A549 (cell line): ENCODE data around the gene EDARADD. TPM values are rescaled to one million over a fixed set of nuclear protein-coding genes. Genes with fewer than 3 reads are reported as not detected.

Source experiments
- ATAC-seq, 2 experiments: fragments of 200-7000 bp in 1 of 2; fragments of >200 bp in 1 of 2; cut with Nextera tagmentation in 1 of 2; cut with Tn5 transposase in 1 of 2; 3 replicates each; pipeline versions ENCODE4 v1.8.0 to v1.9.1; 2018 to 2020; ENCODE audit warnings: mild to moderate bottlenecking in 1 of 2, moderate library complexity in 1 of 2
- CTCF ChIA-PET: fragments of 300-600 bp; sonication (Branson Sonifier 250); formaldehyde crosslinking; extraction: SDS; loops from one replicate; lab custom pipeline; 2021; ENCODE audit warnings: antibody characterized with exemption, inconsistent platforms; lab: Yijun Ruan, JAX
- POLR2A ChIA-PET: fragments of 350-600 bp; formaldehyde crosslinking; extraction: SDS; loops from one replicate; lab custom pipeline; 2021; ENCODE audit warnings: antibody characterized with exemption, inconsistent platforms; lab: Yijun Ruan, JAX
- DNase-seq, 2 experiments: peaks; one replicate each; pipeline versions ENCODE4 v3.0.0 to v3.0.0-alpha.2; 2011 to 2016; ENCODE audit warnings: low read depth in 1 of 2, low spot score in 1 of 2
- FAIRE-seq: peaks from 2 replicates; lab custom pipeline; 2011; peaks lifted over from hg19 to GRCh38; lab: Jason Lieb, UNC
- H3K27ac ChIP-seq, 2 experiments: fragments of >200 bp; sonication (Bioruptor Twin); formaldehyde crosslinking; 3 replicates each; pipeline ENCODE4 v1.5.1; 2016 to 2017
- H3K4me1 ChIP-seq: fragments of >200 bp; sonication (Bioruptor Twin); formaldehyde crosslinking; 3 replicates; pipeline ENCODE4 v1.6.1; 2016
- H3K4me2 ChIP-seq: fragments of >200 bp; sonication (Bioruptor Twin); formaldehyde crosslinking; 3 replicates; pipeline ENCODE4 v1.6.1; 2016
- H3K4me3 ChIP-seq: fragments of >200 bp; sonication (Bioruptor Twin); formaldehyde crosslinking; 3 replicates; pipeline ENCODE4 v1.5.1; 2016
- H3K9me3 ChIP-seq: fragments of >200 bp; sonication (Bioruptor Twin); formaldehyde crosslinking; 3 replicates; pipeline ENCODE4 v1.6.1; 2016
- ATOH8 ChIP-seq: fragments of 250-450 bp; sonication (Bioruptor Pico); IDR thresholded peaks from 2 replicates; pipeline ENCODE4 v1.5.0; 2020; ENCODE audit warnings: low read depth, mild to moderate bottlenecking, moderate library complexity
- BCL3 ChIP-seq: fragments of >200 bp; sonication (Bioruptor Twin); formaldehyde crosslinking; IDR thresholded peaks from 3 replicates; pipeline ENCODE4 v1.6.1; 2016
- BHLHE40 ChIP-seq: IDR thresholded peaks from 2 replicates; pipeline ENCODE4 v1.6.1; 2012; ENCODE audit warnings: low read depth, low read length, inconsistent platforms
- EHMT2 ChIP-seq: fragments of 200-600 bp; sonication (generic); IDR thresholded peaks from 2 replicates; pipeline ENCODE4 v1.6.1; 2016; ENCODE audit warnings: antibody characterized with exemption, low read depth, mild to moderate bottlenecking, moderate library complexity
- ELK1 ChIP-seq: fragments of 150-350 bp; IDR thresholded peaks from 2 replicates; pipeline ENCODE4 v1.6.1; 2014; ENCODE audit warnings: low read depth, mild to moderate bottlenecking, low read length
- ESRRA ChIP-seq: fragments of 150-350 bp; IDR thresholded peaks from 2 replicates; pipeline ENCODE4 v1.6.1; 2014; ENCODE audit warnings: mild to moderate bottlenecking, low read length, borderline replicate concordance
- GATA3 ChIP-seq: IDR thresholded peaks from 2 replicates; pipeline ENCODE4 v1.6.1; 2012; ENCODE audit warnings: borderline replicate concordance
- HDAC2 ChIP-seq: fragments of 200-600 bp; sonication (generic); IDR thresholded peaks from 2 replicates; pipeline ENCODE4 v1.6.1; 2016
- HMGXB4 ChIP-seq: fragments of 250-450 bp; sonication (Bioruptor Pico); IDR thresholded peaks from 2 replicates; pipeline ENCODE4 v1.5.0; 2021; ENCODE audit warnings: mild to moderate bottlenecking, moderate library complexity, borderline replicate concordance
- HOXA7 ChIP-seq: fragments of 250-450 bp; sonication (Bioruptor Pico); IDR thresholded peaks from 2 replicates; pipeline ENCODE4 v1.5.0; 2020; ENCODE audit warnings: mild to moderate bottlenecking, moderate library complexity
- JUNB ChIP-seq: fragments of >200 bp; sonication (Bioruptor Twin); formaldehyde crosslinking; IDR thresholded peaks from 2 replicates; pipeline ENCODE4 v1.6.1; 2016
- KDM1A ChIP-seq: fragments of 200-600 bp; sonication (generic); IDR thresholded peaks from 2 replicates; pipeline ENCODE4 v1.6.1; 2016; ENCODE audit warnings: low read depth, mild to moderate bottlenecking
- KDM5A ChIP-seq: fragments of 200-600 bp; sonication (generic); IDR thresholded peaks from 2 replicates; pipeline ENCODE4 v1.6.1; 2016; ENCODE audit warnings: antibody characterized with exemption, mild to moderate bottlenecking
- MAZ ChIP-seq: fragments of 150-350 bp; IDR thresholded peaks from 2 replicates; pipeline ENCODE4 v1.6.1; 2014; ENCODE audit warnings: antibody characterized with exemption, low read depth, low read length, borderline replicate concordance
- NFE2L2 ChIP-seq: fragments of 150-350 bp; conservative IDR thresholded peaks from 2 replicates; pipeline ENCODE4 v1.6.1; 2014; ENCODE audit warnings: low read length
- NPAS2 ChIP-seq: fragments of 250-450 bp; sonication (Bioruptor Pico); IDR thresholded peaks from 2 replicates; pipeline ENCODE4 v1.8.0; 2022; ENCODE audit warnings: mild to moderate bottlenecking, moderate library complexity, borderline replicate concordance
- NR3C1 ChIP-seq: fragments of >200 bp; sonication (Bioruptor Twin); formaldehyde crosslinking; IDR thresholded peaks from 3 replicates; pipeline ENCODE4 v1.6.1; 2017
- PHF8 ChIP-seq: fragments of 200-600 bp; sonication (generic); IDR thresholded peaks from 2 replicates; pipeline ENCODE4 v1.6.1; 2016; ENCODE audit warnings: low read depth, mild to moderate bottlenecking, antibody characterized with exemption, moderate library complexity, borderline replicate concordance
- POLR2A ChIP-seq: IDR thresholded peaks from 2 replicates; pipeline ENCODE4 v1.6.1; 2012; ENCODE audit warnings: mild to moderate bottlenecking, low read length
- RAD21 ChIP-seq, 2 experiments: fragments of >200 bp in 1 of 2; sonication (Bioruptor Twin) in 1 of 2; formaldehyde crosslinking in 1 of 2; IDR thresholded peaks in 1 of 2; conservative IDR thresholded peaks in 1 of 2; 2 replicates in 1 of 2; 3 replicates in 1 of 2; pipeline ENCODE4 v1.6.1; 2012 to 2018; ENCODE audit warnings: inconsistent platforms in 1 of 2
- RCOR1 ChIP-seq: fragments of 150-350 bp; IDR thresholded peaks from 2 replicates; pipeline ENCODE4 v1.6.1; 2014; ENCODE audit warnings: antibody characterized with exemption, low read length, low read depth
- REST ChIP-seq: fragments of 200-600 bp; sonication (generic); IDR thresholded peaks from 2 replicates; pipeline ENCODE4 v1.6.1; 2016; ENCODE audit warnings: antibody characterized with exemption, mild to moderate bottlenecking, moderate library complexity
- RFX5 ChIP-seq: fragments of 450-650 bp; IDR thresholded peaks from 2 replicates; pipeline ENCODE4 v1.7.1; 2014; ENCODE audit warnings: antibody characterized with exemption, mild to moderate bottlenecking, moderate library complexity
- SMC3 ChIP-seq: fragments of >200 bp; sonication (Bioruptor Twin); formaldehyde crosslinking; IDR thresholded peaks from 3 replicates; pipeline ENCODE4 v1.6.1; 2018; ENCODE audit warnings: inconsistent platforms
- TFCP2L1 ChIP-seq: fragments of 250-450 bp; sonication (Bioruptor Pico); IDR thresholded peaks from 2 replicates; pipeline ENCODE4 v1.5.0; 2021; ENCODE audit warnings: mild to moderate bottlenecking
- USF2 ChIP-seq: fragments of 450-650 bp; IDR thresholded peaks from 2 replicates; pipeline ENCODE4 v1.6.1; 2014; ENCODE audit warnings: antibody characterized with exemption
- ZSCAN20 ChIP-seq: fragments of 250-450 bp; sonication (Bioruptor Pico); IDR thresholded peaks from 2 replicates; pipeline ENCODE4 v1.8.0; 2022; ENCODE audit warnings: mild to moderate bottlenecking, moderate library complexity
- WGBS: methylation state at CpG from one replicate; pipeline ENCODE4 v1.1.6; 2017; ENCODE audit errors: missing lambda C conversion rate; 5-methylcytosine and 5-hydroxymethylcytosine counted together
- polyA plus RNA-seq, 4 experiments: library from polyadenylated mRNA; depleted of rRNA in 3 of 4; stranded (reverse); fragments of >200 nt; fragmentation: RNase III in 1 of 4; extraction: RNeasy Plus Mini Kit Qiagen cat#74134 plus additional on column Dnase treatment in 1 of 4; gene quantifications; 2 replicates in 3 of 4; 3 replicates in 1 of 4; pipeline ENCODE4 v1.2.3, GENCODE V29; 2011 to 2017

Gene EDARADD
- polyA plus RNA-seq, 2 of the 4 experiments (the other 2 are of a cell fraction), result 2.1 to 5.8 TPM

GRCh38 chr1:236491469-236492136, 97.5 kb downstream of the EDARADD start:
- ATAC-seq (no peak), FAIRE-seq (no peak), DNase-seq (no peak)
- no peak overlapping the region for H3K4me2 ChIP-seq
- H3K4me3 ChIP-seq, result no peak overlapping the region
- POLR2A ChIA-PET, result no interaction called here
- WGBS, result 77% methylated on average over 10 of the region's 10 CpGs
- H3K4me1 ChIP-seq, result 0 out of 3 replicates have a peak, but pooled peaks cover 6% of the 10 kb centered on the region
- H3K9me3 ChIP-seq, result no peaks in the 10 kb centered on the region
- H3K27ac ChIP-seq, result 0 out of 6 replicates have a peak overlapping the region, but pooled peaks of 1 of the 2 experiments have one; percentile 19
- TF ChIP-seq ESRRA, result no peak
- no peak for TF ChIP-seq MAZ
- no peak for TF ChIP-seq NR3C1
- no peak for TF ChIP-seq ZSCAN20 (CRISPR knock-in tag)
- TF ChIP-seq EHMT2, result no peak
- no peak for TF ChIP-seq HDAC2
- TF ChIP-seq HOXA7 (CRISPR knock-in tag), result no peak
- no peak for TF ChIP-seq JUNB
- TF ChIP-seq USF2, result no peak
- TF ChIP-seq PHF8, result no peak
- no peak for TF ChIP-seq NFE2L2
- no peak for TF ChIP-seq KDM1A
- TF ChIP-seq RFX5, result no peak
- no peak for TF ChIP-seq HMGXB4
- TF ChIP-seq GATA3, result no peak
- no peak for TF ChIP-seq NPAS2
- TF ChIP-seq SMC3, result no peak
- TF ChIP-seq POLR2A, result no peak
- TF ChIP-seq, all 56 proteins: peak for 0
- CTCF ChIA-PET, result interaction anchor here (0.9 to 11.7 kb wide), 4 partner anchors 41 to 399 kb away, joined by 3 to 110 read pairs (median 3); no protein-coding TSS in a partner anchor

- Histone ChIP-seq H3K9me3 (no peaks in the 10 kb centered on the region), H3K4me2 (no peak overlapping the region), H3K4me3 (no peak overlapping the region), H3K27ac (no peak overlapping the region), H3K4me1 (0 out of 3 replicates have a peak, but pooled peaks cover 6% of the 10 kb centered on the region)
- WGBS, result 95% methylated on average over 2 of the region's 2 CpGs
- CTCF ChIA-PET, result interaction anchor here (0.9 to 11.7 kb wide), 3 partner anchors 28 to 387 kb away, joined by 3 to 110 read pairs (median 3); no protein-coding TSS in a partner anchor
- FAIRE-seq (no peak), DNase-seq (no peak), ATAC-seq (no peak)
- POLR2A ChIA-PET, result no interaction called here
- no peak for TF ChIP-seq EHMT2
- no peak for TF ChIP-seq RCOR1
- no peak for TF ChIP-seq RAD21 (conservative IDR thresholded peaks at IDR 0.05 in 1 of 2, IDR thresholded peaks at IDR 0.05 in 1 of 2)
- no peak for TF ChIP-seq ATOH8 (CRISPR knock-in tag)
- no peak for TF ChIP-seq REST
- no peak for TF ChIP-seq TFCP2L1
- TF ChIP-seq ELK1, result no peak
- TF ChIP-seq BCL3, result no peak
- no peak for TF ChIP-seq USF2
- TF ChIP-seq KDM5A, result no peak
- no peak for TF ChIP-seq BHLHE40
These were observed 98.3 kb downstream of the EDARADD start for GRCh38 chr1:236492378-236492777.
